ENCODE data around the gene POLD2. TPM values are rescaled to one million over a fixed set of nuclear protein-coding genes. Genes with fewer than 3 reads are reported as not detected.
A peak's percentile ranks its signal among the peaks of the same experiment; 100 is the strongest.

The POLD2 gene
- total RNA-seq, 3 donors from 2014 or later (not counting 1 experiment from before 2014, with no cell fraction given), result 30.1 to 38.3 (median 38.1) TPM

- H3K27ac Mint-ChIP-seq, result no peak overlapping the region
Observed at GRCh38 chr7:44107961-44108767, 15.2 kb downstream of the POLD2 start.

GRCh38 chr7:44107116-44107960 lies 16.0 kb downstream of the POLD2 start:
- Histone ChIP-seq H3K4me3 (ENCODE audit: low read length) (no peak overlapping the region), H3K4me1 (ENCODE audit: control insufficient read depth, insufficient read depth, low read length) (peaks cover 20% of the 10 kb centered on the region), H3K27me3 (ENCODE audit: control insufficient read depth, insufficient read depth, low read length) (peaks cover 4% of the 10 kb centered on the region), H3K36me3 (ENCODE audit: control insufficient read depth, insufficient read depth, low read length) (no peaks in the 10 kb centered on the region), H3K9me3 (ENCODE audit: control insufficient read depth, insufficient read depth, low read length) (no peaks in the 10 kb centered on the region), H3K27ac (ENCODE audit: low read length) (no peak overlapping the region)
- Mint-ChIP-seq H3K27me3 (ENCODE audit: low read depth in 2 of 2) (peaks cover 0 to 11% of the 10 kb centered on the region in 2 donors), H3K36me3 (no peaks in the 10 kb centered on the region), H3K4me3 (no peak overlapping the region), H3K9me3 (no peaks in the 10 kb centered on the region), H3K27ac (no peak overlapping the region), H3K4me1 (peaks cover 7 to 12% of the 10 kb centered on the region in 2 donors)
- ATAC-seq (no peak), DNase-seq (no peak)
- intact Hi-C loops (cut with micrococcal nuclease), result no loop called here
- TF ChIP-seq CTCF (IDR thresholded peaks at IDR 0.05), result no peak
- WGBS (ENCODE audit: insufficient coverage), result 92% methylated on average over 18 of the region's 18 CpGs

More at GRCh38 chr7:44107961-44108767, 15.2 kb downstream of the POLD2 start:
- WGBS (ENCODE audit: insufficient coverage), result 86% methylated on average over 21 of the region's 21 CpGs
- ATAC-seq (no peak), DNase-seq (no peak)
- Histone ChIP-seq H3K27ac (ENCODE audit: low read length) (no peak overlapping the region), H3K4me1 (ENCODE audit: control insufficient read depth, insufficient read depth, low read length) (peaks cover 20% of the 10 kb centered on the region), H3K9me3 (ENCODE audit: control insufficient read depth, insufficient read depth, low read length) (no peaks in the 10 kb centered on the region), H3K4me3 (ENCODE audit: low read length) (no peak overlapping the region), H3K36me3 (ENCODE audit: control insufficient read depth, insufficient read depth, low read length) (no peaks in the 10 kb centered on the region), H3K27me3 (ENCODE audit: control insufficient read depth, insufficient read depth, low read length) (peaks cover 4% of the 10 kb centered on the region)
- H3K36me3 Mint-ChIP-seq, result no peaks in the 10 kb centered on the region
- peaks cover 0 to 6% of the 10 kb centered on the region in 2 donors for H3K27me3 Mint-ChIP-seq (ENCODE audit: low read depth in 2 of 2)
- intact Hi-C loops (cut with micrococcal nuclease), result no loop called here
- no peaks in the 10 kb centered on the region for H3K9me3 Mint-ChIP-seq
- peaks cover 7 to 11% of the 10 kb centered on the region in 2 donors for H3K4me1 Mint-ChIP-seq
- TF ChIP-seq CTCF (IDR thresholded peaks at IDR 0.05), result no peak
- no peak overlapping the region for H3K4me3 Mint-ChIP-seq

GRCh38 chr7:44106311-44107065 lies 16.9 kb downstream of the POLD2 start:
- Mint-ChIP-seq H3K36me3 (no peaks in the 10 kb centered on the region), H3K4me3 (no peak overlapping the region), H3K4me1 (peaks cover 7 to 12% of the 10 kb centered on the region in 2 donors), H3K27ac (peak overlapping the region in 1 of 2 donors; percentile 27), H3K9me3 (no peaks in the 10 kb centered on the region), H3K27me3 (ENCODE audit: low read depth in 2 of 2) (peaks cover 0 to 14% of the 10 kb centered on the region in 2 donors)
- WGBS (ENCODE audit: insufficient coverage), result 84% methylated on average over 8 of the region's 10 CpGs
- Histone ChIP-seq H3K27me3 (ENCODE audit: control insufficient read depth, insufficient read depth, low read length) (peaks cover 4% of the 10 kb centered on the region), H3K9me3 (ENCODE audit: control insufficient read depth, insufficient read depth, low read length) (no peaks in the 10 kb centered on the region), H3K4me3 (ENCODE audit: low read length) (no peak overlapping the region), H3K27ac (ENCODE audit: low read length) (no peak overlapping the region), H3K4me1 (ENCODE audit: control insufficient read depth, insufficient read depth, low read length) (peaks cover 20% of the 10 kb centered on the region), H3K36me3 (ENCODE audit: control insufficient read depth, insufficient read depth, low read length) (no peaks in the 10 kb centered on the region)
- TF ChIP-seq CTCF (IDR thresholded peaks at IDR 0.05), result no peak
- no peak for ATAC-seq
- no peak for DNase-seq
- intact Hi-C loops (cut with micrococcal nuclease), result no loop called here

Measured in natural killer cell (primary cell).